SK-N-SH treated with all-trans-retinoic acid at 6 μM for 48 hours (cell line): Measurements from ENCODE around the gene OR1L8.
"Not testable (repeated sequence)": the region's sequence is repeated elsewhere in the genome, so short reads cannot be mapped to it uniquely, and the experiment has no call there.

ENCODE experiments used
- ATAC-seq: fragments of 200-7000 bp; cut with Tn5 transposase; 3 replicates; pipeline ENCODE4 v1.9.1; 2020; ENCODE audit warnings: mild to moderate bottlenecking, moderate library complexity
- ARNTL ChIP-seq: fragments of 450-650 bp; formaldehyde crosslinking; IDR thresholded peaks from 2 replicates; pipeline ENCODE4 v1.5.0; 2020; ENCODE audit warnings: low read depth, mild to moderate bottlenecking, moderate library complexity, borderline replicate concordance
- BACH2 ChIP-seq: fragments of 250-450 bp; sonication (Bioruptor Pico); IDR thresholded peaks from 2 replicates; pipeline ENCODE4 v1.9.0; 2021; ENCODE audit warnings: mild to moderate bottlenecking, borderline replicate concordance
- CREB5 ChIP-seq: fragments of 250-450 bp; sonication (Bioruptor Pico); IDR thresholded peaks from 2 replicates; pipeline ENCODE4 v1.5.1; 2020; ENCODE audit warnings: low read depth, mild to moderate bottlenecking, moderate library complexity
- CSDC2 ChIP-seq: fragments of 250-450 bp; sonication (Bioruptor Pico); IDR thresholded peaks from 2 replicates; pipeline ENCODE4 v1.5.0; 2020; ENCODE audit warnings: mild to moderate bottlenecking, moderate library complexity
- CSRNP3 ChIP-seq: fragments of 250-450 bp; sonication (Bioruptor Pico); IDR thresholded peaks from 2 replicates; pipeline ENCODE4 v1.5.1; 2021; ENCODE audit warnings: mild to moderate bottlenecking, moderate library complexity
- ESRRG ChIP-seq: fragments of 250-450 bp; sonication (Bioruptor Pico); IDR thresholded peaks from 2 replicates; pipeline ENCODE4 v1.6.1; 2021; ENCODE audit warnings: mild to moderate bottlenecking
- GLIS3 ChIP-seq: fragments of 250-450 bp; sonication (Bioruptor Pico); IDR thresholded peaks from 2 replicates; pipeline ENCODE4 v1.5.0; 2020; ENCODE audit warnings: mild to moderate bottlenecking, moderate library complexity
- ISL1 ChIP-seq: fragments of 250-450 bp; sonication (Bioruptor Pico); IDR thresholded peaks from 2 replicates; pipeline ENCODE4 v2.1.2; 2022; ENCODE audit warnings: mild to moderate bottlenecking, moderate library complexity
- OSR1 ChIP-seq: fragments of 250-450 bp; sonication (Bioruptor Pico); IDR thresholded peaks from 2 replicates; pipeline ENCODE4 v1.8.0; 2022; ENCODE audit warnings: moderate library complexity, mild to moderate bottlenecking, inconsistent platforms
- PATZ1 ChIP-seq: fragments of 250-450 bp; sonication (Bioruptor Pico); IDR thresholded peaks from 2 replicates; pipeline ENCODE4 v1.8.0; 2020; ENCODE audit warnings: mild to moderate bottlenecking, moderate library complexity, borderline replicate concordance
- POU6F1 ChIP-seq: fragments of 250-450 bp; sonication (Bioruptor Pico); IDR thresholded peaks from 2 replicates; pipeline ENCODE4 v1.8.0; 2021; ENCODE audit warnings: low read depth, mild to moderate bottlenecking, moderate library complexity, borderline replicate concordance
- PPARA ChIP-seq: fragments of 250-450 bp; sonication (Bioruptor Pico); IDR thresholded peaks from 2 replicates; pipeline ENCODE4 v1.5.0; 2020; ENCODE audit warnings: mild to moderate bottlenecking, borderline replicate concordance
- RARB ChIP-seq: fragments of 250-450 bp; sonication (Bioruptor Pico); IDR thresholded peaks from 2 replicates; pipeline ENCODE4 v1.8.0; 2021; ENCODE audit warnings: mild to moderate bottlenecking, moderate library complexity
- SNAI2 ChIP-seq: fragments of 250-450 bp; sonication (Bioruptor Pico); IDR thresholded peaks from 2 replicates; pipeline ENCODE4 v1.5.0; 2020; ENCODE audit warnings: mild to moderate bottlenecking, moderate library complexity
- TCF4 ChIP-seq: fragments of 250-450 bp; sonication (Bioruptor Pico); IDR thresholded peaks from 2 replicates; pipeline ENCODE4 v1.8.0; 2021; ENCODE audit warnings: mild to moderate bottlenecking, moderate library complexity, borderline replicate concordance
- TOX ChIP-seq: fragments of 250-450 bp; sonication (Bioruptor Pico); IDR thresholded peaks from 2 replicates; pipeline ENCODE4 v1.8.0; 2021; ENCODE audit warnings: mild to moderate bottlenecking, moderate library complexity, borderline replicate concordance
- TSHZ2 ChIP-seq: fragments of 250-450 bp; sonication (Bioruptor Pico); IDR thresholded peaks from 2 replicates; pipeline ENCODE4 v1.5.0; 2020; ENCODE audit warnings: mild to moderate bottlenecking, moderate library complexity
- ZC3H10 ChIP-seq: fragments of 250-450 bp; sonication (Bioruptor Pico); IDR thresholded peaks from 2 replicates; pipeline ENCODE4 v1.5.1; 2021; ENCODE audit warnings: mild to moderate bottlenecking, moderate library complexity
- ZFP3 ChIP-seq: fragments of 250-450 bp; sonication (Bioruptor Pico); IDR thresholded peaks from 2 replicates; pipeline ENCODE4 v1.5.0; 2020; ENCODE audit warnings: mild to moderate bottlenecking, moderate library complexity
- ZFP30 ChIP-seq: fragments of 450-650 bp; formaldehyde crosslinking; IDR thresholded peaks from 2 replicates; pipeline ENCODE4 v1.5.0; 2022; ENCODE audit warnings: mild to moderate bottlenecking, moderate library complexity
- ZNF70 ChIP-seq: fragments of 450-650 bp; formaldehyde crosslinking; IDR thresholded peaks from 2 replicates; pipeline ENCODE4 v1.5.0; 2020; ENCODE audit warnings: mild to moderate bottlenecking, moderate library complexity
- ZNF8 ChIP-seq: fragments of 450-650 bp; formaldehyde crosslinking; IDR thresholded peaks from 2 replicates; pipeline ENCODE4 v1.5.0; 2020; ENCODE audit warnings: mild to moderate bottlenecking, moderate library complexity

The OR1L8 gene

GRCh38 chr9:122583284-122583683 is at the start of gene OR1L8:
Gene OR1L8 (minus strand): TSS chr9:122583384. CDS start chr9:122568477, 14,907 bp downstream.
- ATAC-seq = not testable (repeated sequence)

GRCh38 chr9:122619996-122620395 is 36.8 kb upstream of the OR1L8 start:
- no peak for ATAC-seq
- TF ChIP-seq GLIS3 (CRISPR knock-in tag) = no peak
- TF ChIP-seq ZNF8 (CRISPR knock-in tag) = no peak
- no peak for TF ChIP-seq ZFP30 (CRISPR knock-in tag)
- TF ChIP-seq PPARA (CRISPR knock-in tag) = no peak
- TF ChIP-seq ISL1 (CRISPR knock-in tag) = no peak
- no peak for TF ChIP-seq CSRNP3
- no peak for TF ChIP-seq BACH2
- TF ChIP-seq TOX = no peak
- no peak for TF ChIP-seq ESRRG (CRISPR knock-in tag)
- no peak for TF ChIP-seq ARNTL (CRISPR knock-in tag)
- no peak for TF ChIP-seq POU6F1
- TF ChIP-seq OSR1 (CRISPR knock-in tag) = no peak

GRCh38 chr9:122614362-122614761 is 31.2 kb upstream of the OR1L8 start, which contains the start of gene OR1Q1:
Gene OR1Q1 (plus strand): TSS chr9:122614738. CDS start chr9:122614738, 0 bp downstream.
- no peak for TF ChIP-seq PPARA (CRISPR knock-in tag)
- no peak for TF ChIP-seq TSHZ2
- TF ChIP-seq TOX = no peak
- no peak for TF ChIP-seq POU6F1
- TF ChIP-seq ISL1 (CRISPR knock-in tag) = no peak
- no peak for TF ChIP-seq PATZ1 (CRISPR knock-in tag)
- no peak for TF ChIP-seq ZNF70 (CRISPR knock-in tag)
- no peak for TF ChIP-seq CREB5 (CRISPR knock-in tag)
- no peak for TF ChIP-seq TCF4 (CRISPR knock-in tag)
- no peak for TF ChIP-seq RARB (CRISPR knock-in tag)
- TF ChIP-seq CSRNP3 = no peak
- no peak for TF ChIP-seq SNAI2 (CRISPR knock-in tag)
- TF ChIP-seq ARNTL (CRISPR knock-in tag) = no peak
- TF ChIP-seq ZFP3 = no peak
- no peak for TF ChIP-seq ZC3H10 (CRISPR knock-in tag)
- no peak for TF ChIP-seq CSDC2 (CRISPR knock-in tag)
- TF ChIP-seq BACH2 = no peak
- ATAC-seq = no peak
